ENCODE measurements around the gene TRIM44. TPM values are rescaled to one million over a fixed set of nuclear protein-coding genes. Genes with fewer than 3 reads are reported as not detected.
A peak's percentile ranks its signal among the peaks of the same experiment; 100 is the strongest.

The TRIM44 gene
- total and polyA plus RNA-seq, 8 donors = 57.6 to 72.1 (median 65.2) TPM

- TF ChIP-seq CTCF (IDR thresholded peaks at IDR 0.05) = no peak
- no peak overlapping the region for H3K4me3 ChIP-seq
- peaks cover 0 to 12% of the 10 kb centered on the region in 2 donors for H3K36me3 ChIP-seq
- no peak overlapping the region for H3K27ac ChIP-seq
- DNase-seq (no peak), ATAC-seq (peak; percentile 45)
- H3K9me3 ChIP-seq = no peaks in the 10 kb centered on the region
- no peaks in the 10 kb centered on the region for H3K4me1 ChIP-seq
- H3K27me3 ChIP-seq = no peaks in the 10 kb centered on the region
- intact Hi-C loops (cut with DNase I) = no loop called here
These were observed 140.1 kb downstream of the TRIM44 start for GRCh38 chr11:35802672-35803071.

DNA sequence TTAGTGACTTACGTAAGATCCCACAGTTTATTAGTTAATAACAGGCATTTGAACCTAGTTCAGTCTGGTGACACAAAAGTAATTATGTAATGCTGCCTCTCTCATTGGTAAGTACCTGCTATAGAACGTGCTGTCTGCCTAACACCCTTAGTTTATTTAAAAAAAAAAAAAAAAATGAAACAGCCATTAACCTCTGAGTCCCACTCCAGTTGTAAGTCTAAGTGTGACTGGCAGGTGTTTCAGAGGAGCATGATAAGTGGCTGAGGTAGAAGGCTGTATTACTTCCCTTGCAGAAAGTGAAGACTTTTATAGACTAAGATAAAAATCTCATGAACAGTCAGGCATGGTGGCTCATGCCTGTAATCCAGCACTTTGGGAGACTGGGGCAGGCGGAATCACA lies 140.5 kb downstream of the TRIM44 start:
- intact Hi-C loops (cut with DNase I) = no loop called here
- H3K36me3 ChIP-seq = peaks cover 0 to 12% of the 10 kb centered on the region in 2 donors
- H3K4me3 ChIP-seq = no peak overlapping the region
- no peaks in the 10 kb centered on the region for H3K27me3 ChIP-seq
- no peaks in the 10 kb centered on the region for H3K9me3 ChIP-seq
- TF ChIP-seq CTCF (IDR thresholded peaks at IDR 0.05) = no peak
- H3K4me1 ChIP-seq = no peaks in the 10 kb centered on the region
- ATAC-seq (peak; percentile 82), DNase-seq (no peak)
- H3K27ac ChIP-seq = no peak overlapping the region

DNA sequence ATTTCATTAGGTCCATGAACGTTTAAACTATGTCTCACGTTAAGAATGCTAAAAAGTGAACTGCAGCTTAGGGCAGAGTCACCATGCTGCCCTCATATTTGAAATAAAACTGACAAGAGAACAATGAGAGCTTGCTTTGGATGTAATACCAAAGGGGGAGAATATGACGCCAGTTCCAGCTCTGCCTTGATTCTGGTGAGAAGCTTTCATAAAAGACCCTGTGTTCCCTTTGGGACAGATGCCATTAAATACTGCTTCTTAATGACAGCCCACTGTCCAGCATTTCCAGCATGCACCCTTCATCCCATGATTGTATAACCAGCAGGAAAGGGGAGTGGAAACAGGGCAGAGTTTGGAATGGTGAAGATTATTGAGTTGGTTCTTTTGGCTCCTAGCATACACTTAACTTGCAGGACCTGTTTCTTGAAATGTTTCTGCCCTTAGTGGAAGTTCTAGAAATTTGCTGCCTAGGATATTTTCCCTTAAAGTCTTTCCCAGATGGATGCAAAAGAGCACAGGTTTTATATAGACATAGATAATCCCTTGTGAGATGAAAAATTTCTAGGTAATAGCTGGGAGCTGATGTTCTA lies 142.0 kb downstream of the TRIM44 start:
- TF ChIP-seq CTCF (IDR thresholded peaks at IDR 0.05) = no peak
- Histone ChIP-seq H3K27ac (no peak overlapping the region), H3K9me3 (no peaks in the 10 kb centered on the region), H3K27me3 (no peaks in the 10 kb centered on the region), H3K36me3 (peaks cover 0 to 20% of the 10 kb centered on the region in 2 donors), H3K4me1 (no peaks in the 10 kb centered on the region), H3K4me3 (no peak overlapping the region)
- DNase-seq (no peak), ATAC-seq (no peak)
- intact Hi-C loops (cut with DNase I) = no loop called here

GRCh38 chr11:35809561-35809960 lies 147.0 kb downstream of the TRIM44 start:
- H3K27ac ChIP-seq = no peak overlapping the region
- no peaks in the 10 kb centered on the region for H3K9me3 ChIP-seq
- no peak for TF ChIP-seq CTCF (IDR thresholded peaks at IDR 0.05)
- H3K4me3 ChIP-seq = no peak overlapping the region
- intact Hi-C loops (cut with DNase I) = no loop called here
- no peak for ATAC-seq
- no peaks in the 10 kb centered on the region for H3K4me1 ChIP-seq
- H3K36me3 ChIP-seq = peaks cover 0 to 20% of the 10 kb centered on the region in 2 donors
- H3K27me3 ChIP-seq = no peaks in the 10 kb centered on the region
- no peak for DNase-seq

DNA sequence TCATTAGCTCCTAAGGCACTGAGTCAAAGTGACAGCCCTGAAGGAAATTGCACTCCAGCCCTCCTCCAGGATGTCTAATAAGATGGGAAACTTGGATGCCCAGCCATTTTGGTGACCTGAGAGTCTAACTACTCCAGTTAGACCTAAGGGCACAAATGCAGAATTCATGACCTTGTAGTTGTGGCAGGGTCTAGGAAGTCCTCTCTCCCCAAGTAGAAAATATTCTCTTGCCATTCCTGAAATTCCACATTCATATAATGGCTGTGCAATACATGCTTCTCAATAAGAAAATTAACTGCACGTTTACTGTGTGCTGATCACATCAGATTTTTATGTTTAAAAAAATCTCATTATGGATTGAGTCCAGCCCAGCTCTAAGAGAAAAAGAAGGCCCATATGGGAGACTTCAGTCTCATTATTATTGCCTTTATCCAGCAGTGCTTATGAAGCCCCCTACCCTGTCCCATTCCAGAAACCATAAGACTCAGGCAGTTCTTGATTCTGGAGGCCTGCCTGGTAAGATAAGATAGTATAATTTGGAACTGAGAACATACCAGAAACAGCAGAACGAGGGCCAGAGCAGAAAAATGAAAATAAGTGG lies 147.6 kb downstream of the TRIM44 start:
- H3K4me3 ChIP-seq = no peak overlapping the region
- H3K36me3 ChIP-seq = peaks cover 0 to 20% of the 10 kb centered on the region in 2 donors
- no peaks in the 10 kb centered on the region for H3K27me3 ChIP-seq
- ATAC-seq = no peak
- no peak overlapping the region for H3K27ac ChIP-seq
- TF ChIP-seq CTCF (IDR thresholded peaks at IDR 0.05) = no peak
- no peaks in the 10 kb centered on the region for H3K9me3 ChIP-seq
- no peaks in the 10 kb centered on the region for H3K4me1 ChIP-seq
- intact Hi-C loops (cut with DNase I) = loop anchor here in 1 of 2 donors (10.0 kb wide), 1 partner anchor 455 kb away; no protein-coding TSS in a partner anchor
- DNase-seq = no peak
